WI38 (cell line): ENCODE data around the gene DGUOK.

Source experiments
- H3K4me3 ChIP-seq: 2 replicates; pipeline ENCODE4 v1.5.1; 2011; ENCODE audit warnings: low read depth, mild to moderate bottlenecking, control low read depth, low read length
- TF ChIP-seq, protein P1 (sequence below): IDR thresholded peaks from 2 replicates; pipeline ENCODE4 v1.5.1; 2012; ENCODE audit warnings: low read depth, mild to moderate bottlenecking, control low read depth, low read length

DGUOK gene

DNA sequence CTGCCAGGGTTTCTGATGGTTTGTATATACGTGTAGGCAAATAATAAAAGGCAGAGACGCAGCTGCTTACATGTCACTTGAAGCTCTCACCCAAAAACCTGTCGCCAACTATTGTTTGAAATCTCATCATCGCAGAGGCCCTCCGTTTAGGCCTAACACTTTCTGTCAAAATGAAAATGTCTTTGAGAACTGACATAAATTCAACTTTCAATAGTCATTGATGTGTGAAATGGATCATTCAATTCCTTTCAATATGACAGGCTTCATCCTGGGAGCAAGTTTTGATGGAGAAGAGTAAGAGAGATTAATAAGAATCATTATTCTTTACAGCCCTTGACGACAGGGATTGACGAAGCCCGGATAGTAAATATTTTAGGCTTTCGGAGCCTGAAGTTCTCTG, 31.2 kb upstream of the DGUOK start:
- H3K4me3 ChIP-seq = peak overlapping the region; percentile 65
- TF ChIP-seq, protein P1, sequence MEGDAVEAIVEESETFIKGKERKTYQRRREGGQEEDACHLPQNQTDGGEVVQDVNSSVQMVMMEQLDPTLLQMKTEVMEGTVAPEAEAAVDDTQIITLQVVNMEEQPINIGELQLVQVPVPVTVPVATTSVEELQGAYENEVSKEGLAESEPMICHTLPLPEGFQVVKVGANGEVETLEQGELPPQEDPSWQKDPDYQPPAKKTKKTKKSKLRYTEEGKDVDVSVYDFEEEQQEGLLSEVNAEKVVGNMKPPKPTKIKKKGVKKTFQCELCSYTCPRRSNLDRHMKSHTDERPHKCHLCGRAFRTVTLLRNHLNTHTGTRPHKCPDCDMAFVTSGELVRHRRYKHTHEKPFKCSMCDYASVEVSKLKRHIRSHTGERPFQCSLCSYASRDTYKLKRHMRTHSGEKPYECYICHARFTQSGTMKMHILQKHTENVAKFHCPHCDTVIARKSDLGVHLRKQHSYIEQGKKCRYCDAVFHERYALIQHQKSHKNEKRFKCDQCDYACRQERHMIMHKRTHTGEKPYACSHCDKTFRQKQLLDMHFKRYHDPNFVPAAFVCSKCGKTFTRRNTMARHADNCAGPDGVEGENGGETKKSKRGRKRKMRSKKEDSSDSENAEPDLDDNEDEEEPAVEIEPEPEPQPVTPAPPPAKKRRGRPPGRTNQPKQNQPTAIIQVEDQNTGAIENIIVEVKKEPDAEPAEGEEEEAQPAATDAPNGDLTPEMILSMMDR = no peak

DNA sequence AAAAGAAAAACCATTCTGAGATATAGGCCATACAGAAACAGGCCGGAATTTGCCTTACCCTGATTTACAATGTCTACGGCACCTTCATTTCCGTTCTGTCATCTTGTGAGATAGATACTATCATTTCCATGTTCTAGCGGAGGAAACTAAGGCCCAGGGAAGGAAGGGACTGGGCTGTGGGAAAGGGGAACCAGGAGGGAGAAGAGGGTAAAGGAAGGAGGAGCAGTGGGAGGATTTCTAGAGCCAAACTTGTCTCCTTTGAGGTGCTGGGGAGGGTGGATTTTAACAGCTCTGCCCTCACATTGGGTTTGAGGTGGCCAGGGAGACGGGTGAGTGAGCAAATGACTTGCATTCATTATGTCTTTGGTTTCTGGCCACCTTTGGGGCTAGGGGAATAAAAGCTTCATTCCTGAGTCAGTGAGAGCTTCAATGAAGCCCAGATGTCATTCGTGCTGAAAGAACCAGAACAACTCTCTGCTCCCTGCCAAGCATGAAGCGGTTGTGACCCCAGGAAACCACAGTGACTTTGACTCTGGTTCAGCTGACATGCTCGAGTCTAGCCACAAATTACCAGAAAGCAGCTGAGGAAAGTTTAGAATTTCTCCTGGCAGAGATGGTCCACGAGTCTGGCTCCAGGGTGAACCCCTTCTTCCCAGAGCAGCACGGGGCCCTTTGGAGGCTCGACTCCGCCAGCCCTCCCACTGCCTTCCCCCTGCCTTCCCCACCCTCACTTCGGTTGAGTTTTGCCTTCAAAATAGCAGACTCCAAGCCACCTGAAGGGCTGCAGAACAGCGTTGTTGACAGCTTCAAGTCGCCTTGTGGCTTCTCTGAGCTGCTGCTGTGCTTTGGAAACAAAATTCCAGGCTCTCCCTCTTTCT, 30.1 kb upstream of the DGUOK start:
- TF ChIP-seq, protein P1 = no peak
- H3K4me3 ChIP-seq = peak overlapping the region; percentile 65

DNA sequence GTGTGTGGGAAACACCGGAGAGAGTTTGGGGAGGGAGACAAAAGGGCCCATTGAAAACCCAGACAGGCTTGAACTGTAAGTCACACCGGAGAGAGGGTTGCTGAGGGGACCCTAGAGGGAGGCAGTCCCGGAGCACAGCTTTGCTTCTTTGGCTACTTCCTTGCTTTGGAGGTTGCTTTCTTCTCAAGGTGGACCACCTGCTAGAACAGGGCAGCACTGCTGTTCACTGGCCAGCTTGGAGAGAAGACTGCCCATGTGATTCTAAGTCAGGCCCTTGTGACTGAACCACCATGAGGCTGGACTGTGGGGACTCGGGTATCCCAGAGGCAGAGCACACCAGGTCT, 29.5 kb upstream of the DGUOK start:
- TF ChIP-seq, protein P1 = no peak
- H3K4me3 ChIP-seq = no peak overlapping the region; the same call in 1 of the 2 replicates

DNA sequence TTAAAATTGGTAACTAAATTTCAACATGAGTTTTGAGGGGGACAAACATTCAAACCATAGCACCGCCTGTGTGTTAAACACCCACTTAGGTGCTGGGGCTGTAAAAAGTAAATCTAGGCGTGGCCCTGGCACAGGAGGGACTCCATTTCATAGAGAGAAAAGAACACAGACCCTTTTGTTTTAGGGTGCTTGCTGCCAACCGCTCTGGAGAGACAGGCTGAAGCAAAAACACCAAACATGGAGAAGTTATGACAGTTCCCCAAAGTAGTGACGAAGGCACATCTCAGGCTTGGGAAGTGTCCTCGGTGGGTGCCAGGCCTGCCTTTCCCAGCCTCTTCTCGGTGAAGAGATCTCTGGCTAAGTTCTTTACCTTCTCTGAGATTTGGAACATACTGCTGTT, 28.7 kb upstream of the DGUOK start:
- no peak overlapping the region for H3K4me3 ChIP-seq
- TF ChIP-seq, protein P1 = no peak

DNA sequence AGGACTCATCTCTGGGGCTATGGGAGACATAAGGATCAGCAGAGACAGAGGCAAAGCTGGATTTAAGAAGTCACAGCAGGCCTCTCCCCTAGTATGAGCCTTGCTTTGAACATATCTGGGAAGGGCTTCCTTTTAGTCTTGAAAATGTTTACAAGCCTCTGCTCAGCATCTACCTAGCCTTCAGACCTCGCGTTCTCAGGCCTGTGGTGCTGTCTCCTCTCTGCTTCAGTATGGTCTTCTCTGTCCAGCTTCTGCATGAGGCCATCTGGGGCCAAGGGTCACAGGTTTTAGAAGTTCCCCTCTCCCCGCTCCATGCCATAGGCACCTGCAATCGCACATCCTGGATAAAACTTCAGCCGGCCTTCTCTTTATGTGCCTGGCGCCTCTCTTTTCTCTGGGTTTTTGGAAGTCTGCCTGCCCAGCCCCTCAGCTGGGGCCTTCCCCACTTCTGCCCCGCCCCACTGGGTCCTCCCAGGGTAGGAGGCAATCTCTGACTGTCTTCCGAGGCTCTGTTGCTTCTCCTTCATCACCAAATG, 26.8 kb upstream of the DGUOK start:
- no peak overlapping the region for H3K4me3 ChIP-seq
- TF ChIP-seq, protein P1 = no peak

DNA sequence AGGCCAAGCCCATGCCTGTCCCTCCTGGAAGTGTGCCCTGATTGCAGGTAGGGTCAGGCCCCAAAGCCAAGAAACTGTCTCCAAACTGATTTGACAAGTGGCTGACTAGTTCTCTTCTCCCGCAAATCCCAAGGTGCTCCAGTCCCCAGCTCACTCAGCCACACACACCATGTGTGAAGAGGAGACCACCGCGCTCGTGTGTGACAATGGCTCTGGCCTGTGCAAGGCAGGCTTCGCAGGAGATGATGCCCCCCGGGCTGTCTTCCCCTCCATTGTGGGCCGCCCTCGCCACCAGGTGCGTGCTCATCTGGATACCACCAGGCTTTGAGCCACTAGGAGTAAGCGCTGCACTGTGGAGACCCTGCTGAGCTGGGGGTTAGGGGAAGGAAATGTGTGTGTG, 25.5 kb upstream of the DGUOK start:
- TF ChIP-seq, protein P1 = no peak
- no peak overlapping the region for H3K4me3 ChIP-seq

DNA sequence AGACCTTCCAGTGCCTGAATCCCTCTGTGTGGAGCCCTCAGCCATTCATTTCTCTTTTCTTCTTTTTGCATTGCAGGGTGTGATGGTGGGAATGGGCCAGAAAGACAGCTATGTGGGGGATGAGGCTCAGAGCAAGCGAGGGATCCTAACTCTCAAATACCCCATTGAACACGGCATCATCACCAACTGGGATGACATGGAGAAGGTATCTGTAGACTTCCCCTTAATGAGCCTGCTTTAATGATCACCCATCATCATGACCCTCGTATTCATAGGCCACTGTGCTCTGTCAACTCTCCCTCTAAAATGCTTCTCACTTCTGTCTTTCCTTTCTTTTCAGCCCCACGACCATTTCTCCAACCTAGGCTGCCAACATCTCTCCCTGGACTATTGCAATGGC, 24.4 kb upstream of the DGUOK start:
- TF ChIP-seq, protein P1 = no peak
- no peak overlapping the region for H3K4me3 ChIP-seq
